WTC11 (cell line): ENCODE measurements around the gene TMEM121B.

Experiments used
- ETV6 ChIP-seq: sonication (generic); formaldehyde crosslinking; IDR thresholded peaks from 2 replicates; pipeline ENCODE4 v1.8.1; 2022; ENCODE audit warnings: mild to moderate bottlenecking, missing genetic modification reagents
- FOXJ3 ChIP-seq: sonication (generic); formaldehyde crosslinking; IDR thresholded peaks from 2 replicates; pipeline ENCODE4 v1.9.0; 2021; ENCODE audit warnings: missing genetic modification reagents, mild to moderate bottlenecking, borderline replicate concordance
- GABPB1 ChIP-seq: sonication (generic); formaldehyde crosslinking; IDR thresholded peaks from 2 replicates; pipeline ENCODE4 v1.8.1; 2023; ENCODE audit warnings: mild to moderate bottlenecking, missing genetic modification reagents
- NR3C1 ChIP-seq: sonication (generic); formaldehyde crosslinking; conservative IDR thresholded peaks from 2 replicates; pipeline ENCODE4 v1.8.1; 2023; ENCODE audit warnings: low read depth, mild to moderate bottlenecking, missing genetic modification reagents
- TP53 ChIP-seq: sonication (generic); formaldehyde crosslinking; IDR thresholded peaks from 2 replicates; pipeline ENCODE4 v1.8.1; 2023; ENCODE audit warnings: mild to moderate bottlenecking, missing genetic modification reagents
- TF ChIP-seq, protein P1 (sequence below): fragments of 200-600 bp; IDR thresholded peaks from 2 replicates; pipeline ENCODE4 v1.8.0; 2022; ENCODE audit warnings: antibody characterized with exemption
- TF ChIP-seq, protein P2 (sequence below): fragments of 250-450 bp; sonication (Bioruptor Pico); IDR thresholded peaks from 2 replicates; pipeline ENCODE4 v2.1.2; 2022; ENCODE audit warnings: mild to moderate bottlenecking, moderate library complexity
- TF ChIP-seq, protein P3 (sequence below): sonication (generic); formaldehyde crosslinking; IDR thresholded peaks from 2 replicates; pipeline ENCODE4 v1.8.1; 2022; ENCODE audit warnings: mild to moderate bottlenecking, missing genetic modification reagents, moderate library complexity, borderline replicate concordance

DNA sequence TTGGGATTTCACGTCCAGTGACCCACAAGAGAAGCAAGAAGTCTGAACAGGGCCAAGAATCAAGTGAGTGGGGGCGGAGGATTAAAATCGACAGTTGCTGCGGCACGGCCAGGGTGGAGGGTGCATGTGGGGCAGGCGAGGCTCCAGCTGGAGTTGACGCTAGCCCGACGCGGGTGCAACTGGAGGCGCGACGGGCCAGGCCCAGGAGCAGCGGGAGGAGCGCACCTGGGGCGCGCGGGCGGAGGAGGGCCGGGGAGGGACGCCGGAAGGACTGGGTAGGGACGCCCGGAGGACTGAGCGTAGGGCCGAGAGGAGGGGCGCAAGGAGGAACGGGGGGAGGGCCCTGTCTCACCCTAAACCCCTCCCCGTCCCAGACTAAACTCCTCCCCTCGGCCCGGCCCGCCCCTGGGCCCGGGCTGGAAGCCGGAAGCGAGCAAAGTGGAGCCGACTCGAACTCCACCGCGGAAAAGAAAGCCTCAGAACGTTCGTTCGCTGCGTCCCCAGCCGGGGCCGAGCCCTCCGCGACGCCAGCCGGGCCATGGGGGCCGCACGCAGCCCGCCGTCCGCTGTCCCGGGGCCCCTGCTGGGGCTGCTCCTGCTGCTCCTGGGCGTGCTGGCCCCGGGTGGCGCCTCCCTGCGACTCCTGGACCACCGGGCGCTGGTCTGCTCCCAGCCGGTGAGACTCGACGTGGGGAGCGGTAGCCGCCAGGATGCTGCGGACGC, 36.4 kb downstream of the TMEM121B start, which contains the start of gene IL17RA:
- TF ChIP-seq ETV6 (CRISPR knock-in tag) (no peak), FOXJ3 (CRISPR knock-in tag) (no peak), NR3C1 (CRISPR knock-in tag) (no peak), TP53 (no peak), GABPB1 (no peak)
- TF ChIP-seq, protein P1, sequence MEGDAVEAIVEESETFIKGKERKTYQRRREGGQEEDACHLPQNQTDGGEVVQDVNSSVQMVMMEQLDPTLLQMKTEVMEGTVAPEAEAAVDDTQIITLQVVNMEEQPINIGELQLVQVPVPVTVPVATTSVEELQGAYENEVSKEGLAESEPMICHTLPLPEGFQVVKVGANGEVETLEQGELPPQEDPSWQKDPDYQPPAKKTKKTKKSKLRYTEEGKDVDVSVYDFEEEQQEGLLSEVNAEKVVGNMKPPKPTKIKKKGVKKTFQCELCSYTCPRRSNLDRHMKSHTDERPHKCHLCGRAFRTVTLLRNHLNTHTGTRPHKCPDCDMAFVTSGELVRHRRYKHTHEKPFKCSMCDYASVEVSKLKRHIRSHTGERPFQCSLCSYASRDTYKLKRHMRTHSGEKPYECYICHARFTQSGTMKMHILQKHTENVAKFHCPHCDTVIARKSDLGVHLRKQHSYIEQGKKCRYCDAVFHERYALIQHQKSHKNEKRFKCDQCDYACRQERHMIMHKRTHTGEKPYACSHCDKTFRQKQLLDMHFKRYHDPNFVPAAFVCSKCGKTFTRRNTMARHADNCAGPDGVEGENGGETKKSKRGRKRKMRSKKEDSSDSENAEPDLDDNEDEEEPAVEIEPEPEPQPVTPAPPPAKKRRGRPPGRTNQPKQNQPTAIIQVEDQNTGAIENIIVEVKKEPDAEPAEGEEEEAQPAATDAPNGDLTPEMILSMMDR = no peak
- TF ChIP-seq, protein P2, sequence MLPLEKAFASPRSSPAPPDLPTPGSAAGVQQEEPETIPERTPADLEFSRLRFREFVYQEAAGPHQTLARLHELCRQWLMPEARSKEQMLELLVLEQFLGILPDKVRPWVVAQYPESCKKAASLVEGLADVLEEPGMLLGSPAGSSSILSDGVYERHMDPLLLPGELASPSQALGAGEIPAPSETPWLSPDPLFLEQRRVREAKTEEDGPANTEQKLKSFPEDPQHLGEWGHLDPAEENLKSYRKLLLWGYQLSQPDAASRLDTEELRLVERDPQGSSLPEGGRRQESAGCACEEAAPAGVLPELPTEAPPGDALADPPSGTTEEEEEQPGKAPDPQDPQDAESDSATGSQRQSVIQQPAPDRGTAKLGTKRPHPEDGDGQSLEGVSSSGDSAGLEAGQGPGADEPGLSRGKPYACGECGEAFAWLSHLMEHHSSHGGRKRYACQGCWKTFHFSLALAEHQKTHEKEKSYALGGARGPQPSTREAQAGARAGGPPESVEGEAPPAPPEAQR = no peak
- TF ChIP-seq, protein P3, sequence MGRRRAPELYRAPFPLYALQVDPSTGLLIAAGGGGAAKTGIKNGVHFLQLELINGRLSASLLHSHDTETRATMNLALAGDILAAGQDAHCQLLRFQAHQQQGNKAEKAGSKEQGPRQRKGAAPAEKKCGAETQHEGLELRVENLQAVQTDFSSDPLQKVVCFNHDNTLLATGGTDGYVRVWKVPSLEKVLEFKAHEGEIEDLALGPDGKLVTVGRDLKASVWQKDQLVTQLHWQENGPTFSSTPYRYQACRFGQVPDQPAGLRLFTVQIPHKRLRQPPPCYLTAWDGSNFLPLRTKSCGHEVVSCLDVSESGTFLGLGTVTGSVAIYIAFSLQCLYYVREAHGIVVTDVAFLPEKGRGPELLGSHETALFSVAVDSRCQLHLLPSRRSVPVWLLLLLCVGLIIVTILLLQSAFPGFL = no peak
